HT-29 (cell line): ENCODE data around the gene RING1. TPM values are rescaled to one million over a fixed set of nuclear protein-coding genes. Genes with fewer than 3 reads are reported as not detected.

ENCODE experiments used
- DNase-seq: peaks from one replicate; pipeline ENCODE4 v3.0.0-alpha.2; 2015; ENCODE audit warnings: low spot score
- total RNA-seq: library from RNA; depleted of rRNA; stranded (reverse); fragments of >200 nt; shearing (Covaris generic); gene quantifications from 2 replicates; pipeline ENCODE4 v1.2.3, GENCODE V29; 2014

The RING1 gene
- total RNA-seq, 1 experiment from 2014 or later = 36.1 TPM

DNA sequence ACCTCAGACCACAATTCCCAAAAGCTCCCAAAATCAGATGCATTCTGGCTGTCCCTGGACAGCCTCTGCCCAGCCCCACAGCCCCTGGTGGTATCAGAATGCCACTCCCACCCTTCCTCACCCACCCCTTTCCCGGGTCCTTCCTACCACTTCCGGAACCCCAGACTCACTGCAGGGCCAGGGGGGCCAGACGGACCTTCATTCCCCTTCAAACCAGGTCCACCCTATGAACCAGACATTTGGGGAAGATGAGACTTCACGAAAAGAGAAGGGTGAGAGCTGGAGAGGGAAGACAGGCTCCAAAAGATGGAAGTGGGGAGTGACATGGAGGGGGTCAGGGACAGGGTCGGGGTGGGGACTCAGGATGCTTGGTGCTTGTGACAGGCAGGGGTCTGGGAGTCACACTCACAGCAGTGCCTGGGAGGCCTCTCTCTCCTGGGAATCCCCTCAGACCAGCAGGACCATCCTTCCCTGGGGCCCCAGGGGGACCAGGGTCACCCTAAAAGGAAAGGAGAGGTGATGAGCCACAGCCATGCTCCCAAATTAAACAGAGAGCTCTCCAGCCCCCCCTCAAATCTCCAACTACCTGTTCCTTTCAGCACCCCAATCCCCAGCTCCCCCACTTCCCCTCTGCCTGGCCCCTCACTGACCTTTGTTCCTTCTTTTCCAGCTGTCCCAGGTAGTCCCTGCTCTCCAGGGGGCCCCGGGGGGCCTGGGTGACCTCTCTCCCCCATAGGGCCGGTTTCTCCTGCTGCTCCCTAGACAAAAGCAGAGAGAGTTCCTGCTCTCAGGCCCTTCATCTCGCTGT lies 36.2 kb upstream of the RING1 start:
- DNase-seq = no peak

DNA sequence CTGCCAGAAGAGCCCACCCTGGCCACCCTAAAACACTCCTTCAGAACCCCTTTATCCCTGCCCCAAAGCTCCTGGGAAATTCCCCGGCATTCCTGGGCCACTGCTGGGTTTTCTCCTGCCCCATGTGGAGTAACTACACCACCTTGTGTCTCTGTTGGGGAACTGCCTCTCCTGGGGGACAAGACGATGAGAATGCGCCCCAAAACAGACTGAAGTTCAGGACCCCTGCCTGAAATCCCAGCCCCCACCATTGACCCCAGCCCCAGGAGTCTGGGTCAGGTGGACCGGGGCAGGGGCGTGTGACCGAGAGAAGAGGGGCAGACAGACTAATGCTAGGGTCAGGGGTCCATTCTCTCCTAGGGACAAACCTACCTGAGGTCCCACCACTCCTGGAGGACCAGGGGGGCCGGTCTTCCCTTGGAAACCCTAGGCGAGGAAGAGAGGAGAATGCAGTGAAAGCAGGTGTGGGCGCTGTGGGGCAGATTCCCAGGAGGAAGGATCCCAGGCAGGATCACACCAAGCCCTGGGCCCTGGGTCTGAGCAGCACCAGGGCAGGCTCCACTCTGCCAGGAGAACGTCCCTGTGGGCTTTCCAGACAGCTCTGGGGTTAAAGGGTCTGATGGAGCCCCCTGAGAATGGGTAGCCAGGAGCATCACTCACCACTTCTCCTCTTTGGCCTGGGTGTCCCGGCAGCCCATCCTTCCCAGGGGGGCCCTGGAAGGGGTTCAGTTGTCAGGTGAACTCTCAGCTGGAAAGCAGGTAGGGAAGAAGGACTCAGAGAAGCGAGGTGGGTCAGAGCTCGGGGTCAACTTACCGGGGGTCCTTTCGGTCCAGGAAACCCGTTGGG lies 35.4 kb upstream of the RING1 start:
- peak; percentile 41 for DNase-seq

DNA sequence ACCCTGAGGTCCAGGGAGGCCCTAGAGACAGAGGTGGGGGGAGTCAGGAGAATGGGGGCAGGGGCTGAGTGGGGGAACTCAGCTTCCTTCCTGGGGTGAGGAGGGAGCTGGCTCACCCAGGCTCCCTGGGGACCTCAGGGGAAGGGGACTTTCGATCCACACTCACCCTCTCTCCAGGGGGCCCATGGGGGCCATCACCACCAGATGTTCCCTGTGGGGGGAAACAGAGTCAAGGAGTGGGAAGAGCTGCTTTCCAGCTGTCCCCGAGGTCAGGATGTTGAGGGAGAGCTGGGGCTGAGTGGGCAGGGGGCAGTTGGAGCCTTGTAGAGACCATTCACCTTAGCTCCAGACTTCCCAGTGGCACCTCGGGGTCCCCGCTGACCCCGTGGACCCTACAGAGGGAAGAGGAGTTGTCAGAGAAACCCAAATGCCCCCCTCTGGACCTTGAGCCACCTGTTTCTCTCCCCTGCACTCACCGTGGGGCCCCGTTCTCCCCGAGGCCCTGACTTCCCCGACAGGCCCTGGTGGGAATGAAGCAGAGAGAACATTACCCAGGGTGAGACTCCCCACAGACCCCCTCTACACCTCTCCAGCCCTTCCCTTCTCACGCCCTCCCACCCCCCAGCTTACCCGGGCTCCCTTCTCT lies 34.6 kb upstream of the RING1 start:
- no peak for DNase-seq

DNA sequence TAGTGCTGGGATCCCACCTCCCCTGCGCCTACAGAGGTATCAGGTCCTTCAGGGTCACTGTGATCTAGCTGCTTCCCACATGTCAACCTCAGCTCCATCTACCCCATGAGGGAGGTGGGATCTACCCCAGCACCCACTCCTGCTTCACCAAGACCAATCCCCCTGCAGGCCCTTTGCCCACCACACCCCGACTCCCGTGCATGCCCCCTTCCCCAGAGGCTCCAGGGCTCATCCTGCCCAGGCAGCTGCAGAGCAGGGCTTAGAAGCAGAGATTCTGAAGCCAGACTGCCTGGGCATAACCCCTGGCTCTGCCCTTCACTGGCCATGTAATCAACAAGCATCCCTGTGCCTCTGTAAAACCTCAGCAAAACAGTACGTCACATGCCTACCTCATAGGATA lies 33.5 kb upstream of the RING1 start:
- no peak for DNase-seq

DNA sequence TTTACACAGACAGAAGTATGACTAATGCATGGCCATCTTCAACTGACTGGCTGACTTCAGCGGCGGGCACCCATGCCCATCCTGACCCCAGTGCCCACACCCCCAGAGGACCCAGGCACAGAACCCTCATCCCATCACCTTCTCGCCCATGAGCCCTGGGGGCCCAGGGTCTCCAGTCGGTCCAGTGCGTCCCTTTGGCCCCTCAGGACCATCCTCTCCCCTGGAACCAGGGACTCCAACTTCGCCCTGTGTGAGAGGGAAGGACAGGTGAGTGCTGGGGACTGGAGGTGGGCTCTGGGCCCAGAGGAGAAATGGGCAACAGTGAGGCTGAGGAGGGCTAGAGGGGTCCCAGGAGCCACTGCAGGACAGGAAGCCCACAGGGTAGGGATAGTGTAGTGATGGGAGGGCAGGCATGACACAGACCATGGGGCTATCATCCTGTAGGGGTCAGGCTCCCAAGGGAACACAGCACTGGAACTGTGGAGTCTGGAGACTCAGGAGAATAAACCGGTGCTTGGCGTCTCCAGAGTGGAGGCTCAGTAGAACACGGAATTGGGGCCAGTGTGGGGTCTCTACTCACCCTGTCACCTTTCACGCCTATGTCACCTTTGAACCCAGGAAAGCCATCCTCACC lies 32.7 kb upstream of the RING1 start:
- no peak for DNase-seq

DNA sequence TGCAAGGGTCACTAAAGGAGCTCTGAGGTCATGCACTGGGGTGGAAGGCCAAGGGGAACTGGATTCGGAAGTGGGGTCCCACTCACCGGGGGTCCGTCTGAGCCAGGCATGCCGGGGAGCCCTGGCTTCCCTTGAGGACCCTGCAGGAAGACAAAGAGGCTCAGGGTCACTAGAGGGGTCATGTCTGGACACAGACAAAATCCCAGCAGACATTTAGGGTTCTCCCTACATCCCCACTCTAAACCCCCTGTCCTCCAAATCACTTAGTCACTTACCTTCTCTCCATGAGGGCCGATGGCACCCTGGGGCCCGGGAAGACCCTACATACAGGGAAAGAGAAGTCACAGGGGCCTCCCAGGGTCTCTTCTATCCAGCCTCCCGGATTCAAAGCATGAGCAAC lies 31.4 kb upstream of the RING1 start:
- no peak for DNase-seq

DNA sequence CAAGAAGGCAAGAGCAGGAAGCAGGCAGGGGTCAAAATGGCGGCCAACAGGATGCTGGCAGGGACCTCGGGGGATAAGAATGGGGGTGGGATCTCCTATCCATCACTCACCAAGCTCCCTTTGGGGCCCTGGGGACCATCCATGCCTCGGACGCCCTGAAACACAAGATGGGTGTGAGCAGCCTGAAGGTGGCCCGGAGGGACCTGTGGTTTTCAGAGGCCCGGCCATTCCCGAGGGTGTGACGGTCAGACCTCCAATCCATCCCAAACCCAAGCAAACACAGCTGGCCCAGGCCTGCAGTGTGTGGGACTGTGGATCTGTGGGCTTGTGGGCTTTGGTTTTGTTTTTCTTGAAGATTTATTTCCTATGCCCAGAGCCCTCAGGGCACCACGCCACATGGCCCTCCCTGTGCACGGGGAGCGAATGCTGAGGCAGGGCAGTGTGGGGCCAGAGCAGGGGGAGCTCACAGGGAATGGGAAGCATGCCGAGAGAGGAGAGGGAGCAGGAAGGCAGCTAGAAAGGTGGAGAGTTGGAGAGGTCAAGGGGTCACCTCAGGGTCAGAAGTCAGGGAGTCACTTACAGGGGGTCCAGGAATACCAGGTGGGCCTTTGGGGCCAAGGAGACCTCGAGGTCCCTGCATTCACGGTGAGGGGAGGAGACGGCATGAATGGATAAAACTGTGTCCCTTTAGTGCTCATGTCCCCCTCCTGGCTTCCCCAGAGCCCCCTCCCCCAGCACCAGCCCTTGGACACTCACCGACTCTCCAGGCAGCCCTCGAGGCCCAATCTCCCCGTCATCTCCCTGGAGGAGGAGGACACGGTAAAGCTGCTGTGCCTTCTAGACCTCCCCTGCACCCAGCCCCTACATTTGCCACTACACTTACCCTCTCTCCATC lies 30.5 kb upstream of the RING1 start:
- no peak for DNase-seq

DNA sequence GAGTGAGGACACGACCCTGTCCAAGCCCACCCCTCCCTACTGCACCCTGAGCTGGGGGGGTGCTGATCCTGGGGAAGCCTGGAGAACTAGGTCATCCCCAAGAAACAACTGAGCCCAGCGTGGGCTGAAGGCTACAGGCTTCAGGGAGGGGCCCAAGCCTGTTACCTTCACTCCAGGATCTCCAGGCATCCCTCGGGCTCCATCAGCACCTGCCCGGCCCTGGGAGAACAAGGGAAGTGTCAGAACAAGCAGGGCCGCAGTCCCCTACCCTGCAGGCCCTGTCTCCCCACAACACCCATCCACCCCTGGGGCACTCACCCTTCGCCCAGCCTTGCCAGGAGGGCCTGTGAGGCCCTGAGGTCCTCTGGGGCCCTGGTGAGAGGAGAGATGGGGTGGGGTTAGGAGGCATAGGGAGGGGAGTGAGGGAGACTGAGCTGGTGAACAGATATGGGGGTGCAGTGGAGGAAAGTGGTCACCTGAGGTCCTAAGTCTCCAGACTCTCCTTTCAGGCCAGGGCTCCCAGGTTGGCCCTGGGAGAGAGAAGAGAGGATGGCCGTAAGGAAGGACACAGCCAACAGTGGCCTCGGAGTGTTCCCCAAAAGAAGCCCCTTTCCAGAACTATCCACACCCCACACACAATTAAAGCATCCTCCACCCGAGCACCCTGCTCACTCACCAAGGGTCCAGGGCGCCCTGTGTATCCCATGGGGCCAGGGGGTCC lies 29.4 kb upstream of the RING1 start:
- DNase-seq = no peak

DNA sequence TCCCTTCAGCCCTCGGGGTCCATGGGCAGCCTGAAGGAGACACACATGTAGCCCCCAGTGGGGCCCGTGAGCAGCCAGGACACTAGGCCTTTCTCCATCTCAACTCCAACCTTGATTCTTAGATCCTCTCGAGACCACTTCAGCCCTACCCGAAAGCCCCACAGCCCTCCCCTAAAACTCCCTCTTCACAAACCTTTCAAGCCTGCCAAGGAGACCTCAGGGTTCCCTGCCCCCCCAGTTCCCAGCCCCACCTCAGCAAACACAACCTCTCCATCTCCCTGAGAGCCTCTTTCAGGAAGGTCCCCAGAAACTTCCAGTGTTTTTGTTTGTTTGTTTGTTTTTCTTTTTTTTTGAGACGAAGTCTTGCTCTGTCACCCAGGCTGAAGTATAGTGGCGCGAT lies 27.2 kb upstream of the RING1 start:
- DNase-seq = no peak

DNA sequence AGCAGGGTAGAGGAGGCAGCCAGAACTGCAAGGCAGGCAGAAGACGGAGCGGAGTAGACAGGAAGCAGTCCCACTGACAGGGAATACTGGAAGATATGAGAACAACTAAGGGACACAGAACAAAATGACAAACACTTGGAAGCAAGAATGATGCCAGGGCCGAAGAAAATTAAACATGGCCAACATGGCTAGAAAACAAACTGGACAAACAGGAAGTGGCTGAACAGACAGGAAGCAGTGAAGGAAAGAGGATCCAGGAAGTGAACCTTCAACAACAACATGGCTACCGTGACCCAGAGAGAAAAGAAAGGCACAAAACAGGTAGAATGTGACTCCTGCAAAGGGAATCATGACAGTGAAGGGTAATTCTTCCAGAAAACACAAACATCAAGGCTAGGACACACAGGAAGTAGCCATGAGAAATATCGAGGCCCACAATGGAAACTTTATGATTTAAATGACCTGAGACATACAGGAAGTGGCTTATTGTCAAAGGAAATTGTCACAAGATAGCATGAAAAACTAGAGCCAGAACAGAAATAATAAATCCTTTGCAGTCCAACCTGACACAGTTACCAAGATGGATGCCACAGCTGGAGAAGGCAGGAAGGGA lies 25.1 kb upstream of the RING1 start:
- no peak for DNase-seq

DNA sequence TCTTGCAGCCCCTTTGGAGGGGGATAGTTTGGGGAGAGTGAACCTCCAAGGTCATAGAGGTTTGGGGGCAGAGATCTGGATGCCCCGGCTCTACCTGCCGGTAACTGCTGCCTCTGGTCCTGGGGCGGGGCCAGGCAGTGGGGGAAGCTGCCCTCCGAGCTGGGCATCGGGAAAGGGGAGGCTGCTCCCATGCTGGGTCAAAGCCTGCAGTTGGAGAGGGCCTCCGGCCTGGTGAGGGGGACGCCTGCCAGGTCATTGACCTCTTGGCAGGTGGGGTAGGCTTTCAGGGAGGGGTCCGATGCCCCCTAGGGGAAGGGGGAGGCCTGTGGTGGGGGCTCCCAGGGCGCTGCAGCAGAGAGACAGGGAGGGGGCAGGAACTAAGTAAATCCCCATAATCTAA lies 23.1 kb upstream of the RING1 start:
- DNase-seq = no peak

DNA sequence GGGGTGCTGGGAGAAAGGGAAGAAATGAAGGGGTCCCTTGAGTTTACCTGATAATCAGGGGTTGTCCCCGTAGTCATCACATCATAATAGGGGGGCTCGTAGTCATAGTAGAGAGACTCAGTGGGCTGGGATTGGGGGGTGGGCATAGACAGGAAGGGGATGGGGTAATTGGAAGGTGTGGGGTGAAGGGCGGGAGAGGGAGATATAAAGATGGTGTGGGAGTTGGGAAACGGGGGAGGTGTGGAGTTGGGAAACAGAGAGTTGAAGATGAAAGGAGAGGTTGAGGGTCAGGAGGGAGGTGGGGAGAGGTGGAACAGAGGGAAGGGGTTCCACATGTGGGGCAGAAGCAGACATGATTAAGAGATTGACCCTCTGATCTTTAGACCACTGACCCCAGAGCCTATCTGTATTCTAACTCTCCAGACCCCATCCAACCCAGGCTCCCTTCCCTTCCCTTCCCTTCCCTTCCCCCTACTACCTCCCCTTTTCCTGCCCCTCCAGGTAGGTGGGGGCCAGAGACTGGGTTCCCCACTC lies 22.6 kb upstream of the RING1 start:
- no peak for DNase-seq

DNA sequence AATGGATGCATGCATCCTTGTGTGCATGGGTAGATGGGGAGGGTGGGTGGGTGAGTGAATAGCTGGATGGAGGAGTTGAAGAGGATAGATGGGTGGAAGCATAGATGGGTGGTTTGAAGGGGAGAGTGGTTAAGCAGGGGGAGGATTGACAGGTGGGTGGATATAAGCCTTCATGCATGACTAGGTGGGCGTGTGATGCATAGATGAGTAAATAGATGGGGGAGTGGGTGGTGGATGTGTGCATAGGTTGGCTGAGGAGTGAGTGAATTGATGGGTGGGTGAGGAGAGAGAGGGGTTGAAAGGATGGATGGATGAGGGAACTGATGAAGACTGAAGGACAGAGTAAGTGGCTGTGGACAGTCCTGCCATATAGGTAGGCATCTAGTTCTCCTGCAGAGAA lies 20.5 kb upstream of the RING1 start:
- no peak for DNase-seq

DNA sequence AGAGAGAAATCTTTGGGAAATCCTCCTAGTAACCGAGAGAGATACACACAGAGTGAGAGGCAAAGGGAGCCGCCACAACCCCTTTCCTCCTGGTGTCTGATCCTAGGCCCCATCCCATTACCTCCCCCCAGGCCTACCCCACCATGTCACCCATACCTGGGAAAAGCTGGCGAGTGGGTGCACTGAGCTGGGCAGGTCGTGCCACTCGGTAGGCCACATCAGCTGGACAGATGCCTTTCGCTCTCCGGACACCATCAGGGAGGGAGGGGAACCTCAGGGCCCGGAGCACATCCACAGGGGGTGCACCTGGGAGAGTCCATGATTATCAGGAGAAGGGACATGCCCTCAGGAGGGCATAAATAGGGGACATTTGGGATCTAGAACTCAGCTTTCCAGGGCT lies 19.1 kb upstream of the RING1 start:
- no peak for DNase-seq

DNA sequence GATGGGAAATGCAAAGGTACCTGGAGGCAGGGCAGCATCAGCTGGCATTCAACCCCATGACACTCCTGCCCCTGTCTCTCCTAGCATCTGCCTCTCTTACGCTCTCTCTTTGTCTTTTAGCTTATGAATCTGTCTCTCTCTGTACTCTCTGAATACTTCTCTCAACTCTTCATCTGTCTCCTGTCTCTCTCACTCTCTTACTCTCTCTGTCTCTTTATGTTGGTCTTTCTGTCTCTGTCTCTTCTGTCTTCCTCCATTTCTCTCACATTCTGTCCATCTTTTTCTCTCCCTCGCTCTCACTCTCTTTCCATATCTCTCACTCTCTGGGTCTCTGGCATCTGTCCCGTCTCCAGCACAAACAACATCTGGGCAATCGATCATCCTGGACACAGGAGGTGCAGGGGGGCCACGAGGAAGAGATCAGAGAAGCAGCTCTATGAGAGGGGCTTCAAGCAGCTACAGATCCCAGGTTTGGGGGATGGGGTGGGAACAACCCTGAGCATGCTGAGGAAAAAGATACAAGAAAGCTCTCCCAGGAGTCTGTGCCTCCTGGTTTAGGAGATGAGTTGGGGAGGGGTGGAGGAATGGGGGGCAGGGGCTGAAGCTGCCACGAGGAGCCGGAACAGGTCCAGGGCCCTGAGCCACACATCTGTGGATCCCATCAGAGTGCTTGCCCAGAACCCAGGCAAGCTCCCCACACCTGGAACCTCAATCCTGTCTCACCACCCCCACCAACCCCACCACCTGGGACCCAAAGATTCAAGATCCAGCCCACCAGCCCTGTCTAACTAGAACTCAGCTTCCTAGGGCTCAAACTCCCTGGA lies 18.5 kb upstream of the RING1 start:
- DNase-seq = no peak

DNA sequence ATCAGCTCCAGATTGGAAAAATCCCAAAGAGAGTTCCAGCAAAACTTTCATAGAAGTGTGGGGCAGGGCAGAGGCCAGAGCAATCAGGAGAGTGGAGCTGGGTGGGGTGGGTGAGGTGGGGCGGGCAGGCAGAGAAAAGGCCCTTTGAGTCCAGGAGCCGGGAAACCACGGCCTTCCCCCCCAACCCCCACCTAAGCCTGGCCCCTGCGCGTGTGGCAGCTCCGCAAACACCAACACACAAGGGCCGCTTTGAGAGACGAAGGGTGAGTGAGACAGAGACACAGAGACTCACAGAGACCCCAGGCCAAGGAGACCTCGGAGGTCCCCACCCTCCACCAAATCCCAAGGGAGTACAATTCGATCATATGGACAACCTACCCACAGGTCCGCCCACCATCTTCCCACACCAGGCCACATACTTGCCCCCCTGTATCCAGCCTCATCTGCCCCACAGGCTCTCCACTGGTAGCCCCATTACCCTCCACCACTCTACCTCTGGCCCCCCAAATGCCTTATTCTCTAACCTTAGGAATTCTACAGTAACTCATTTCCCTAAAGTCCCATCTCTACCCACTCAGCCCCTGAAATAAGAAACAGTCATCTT lies 17.7 kb upstream of the RING1 start:
- DNase-seq = no peak

DNA sequence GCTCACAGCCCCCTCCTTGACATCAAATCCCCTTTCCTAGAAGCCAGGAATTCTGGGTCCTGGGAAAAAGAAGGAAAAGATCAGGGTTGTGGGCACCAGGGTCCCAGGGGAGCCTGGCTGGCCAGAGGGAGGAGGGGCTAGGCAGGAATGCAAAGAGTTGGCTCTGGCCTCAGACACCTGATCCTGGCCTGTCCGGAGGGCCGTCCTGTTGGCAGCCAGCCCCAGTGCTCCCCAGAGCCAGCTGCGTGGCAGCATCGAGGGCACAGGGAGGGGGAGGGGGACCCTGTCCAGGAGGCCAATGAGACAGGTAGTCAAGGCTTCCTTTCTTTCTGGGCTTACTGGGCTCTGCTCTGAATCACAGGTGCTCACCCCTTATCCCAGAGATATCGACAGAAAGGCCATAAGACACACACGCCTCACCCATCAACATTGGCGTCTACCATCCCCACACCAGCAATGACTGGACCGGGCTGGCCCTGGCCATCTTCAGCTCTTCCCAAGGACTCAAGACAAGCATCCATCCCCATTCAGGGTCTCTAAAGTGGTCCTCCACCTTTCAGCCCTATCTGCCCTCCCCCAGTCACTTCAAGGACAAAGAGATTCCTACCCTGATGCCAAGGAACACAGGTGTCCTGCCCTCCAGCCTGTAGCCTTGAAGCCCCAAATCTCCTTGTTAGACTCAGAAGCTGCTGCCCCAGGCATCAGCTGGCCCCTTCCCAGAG lies 16.8 kb upstream of the RING1 start:
- no peak for DNase-seq
